SK-N-MC (cell line): ENCODE results near the gene FOXC2.

Experiments used
- EZH2 ChIP-seq: fragments of 200-600 bp; sonication (generic); IDR thresholded peaks from one replicate; pipeline ENCODE4 v1.6.1; 2017; ENCODE audit warnings: antibody characterized with exemption
- POLR2AphosphoS5 ChIP-seq: IDR thresholded peaks from 2 replicates; pipeline ENCODE4 v1.6.1; 2012; ENCODE audit warnings: mild to moderate bottlenecking, low read depth, low read length, borderline replicate concordance

DNA sequence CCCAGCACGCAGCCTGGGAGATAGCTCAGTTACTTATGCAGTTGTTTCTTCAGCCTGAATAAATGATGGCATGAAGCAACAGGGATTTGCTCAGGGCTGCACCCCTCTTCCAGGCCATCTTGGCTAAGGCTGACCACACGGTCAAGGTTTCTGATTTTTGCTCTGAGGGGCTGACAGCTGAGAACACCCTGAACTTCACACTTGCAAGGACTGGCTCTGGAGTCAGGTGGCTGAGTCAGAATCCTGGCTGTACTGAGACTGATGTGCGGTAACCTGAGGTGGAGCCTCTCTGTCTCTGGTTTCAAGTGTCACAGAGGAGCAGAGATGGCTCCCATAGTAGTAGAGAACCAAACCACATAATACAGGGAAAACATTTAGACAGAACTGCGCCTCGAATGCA lies 16.3 kb upstream of the FOXC2 start:
- TF ChIP-seq EZH2, result no peak
- TF ChIP-seq POLR2AphosphoS5, result no peak
